Neural crest cell (in vitro differentiated cells): ENCODE results near the gene ENTREP1. TPM values are rescaled to one million over a fixed set of nuclear protein-coding genes. Genes with fewer than 3 reads are reported as not detected.
A peak's percentile ranks its signal among the peaks of the same experiment; 100 is the strongest.
"Not testable (repeated sequence)": the region's sequence is repeated elsewhere in the genome, so short reads cannot be mapped to it uniquely, and the experiment has no call there.

Experiments used
- DNase-seq: peaks from one replicate; pipeline ENCODE4 v3.0.0; 2021; ENCODE audit warnings: low read depth, mixed read lengths, low spot score
- H3K27ac Mint-ChIP-seq: one replicate; pipeline ENCODE4 v1.8.0; 2021; ENCODE audit warnings: mild to moderate bottlenecking, mixed read lengths; ENCODE audit not compliant: unreplicated experiment
- H3K27me3 Mint-ChIP-seq: 2 replicates; pipeline ENCODE4 v1.8.0; 2021; ENCODE audit warnings: low read depth, mild to moderate bottlenecking, mixed read lengths
- H3K36me3 Mint-ChIP-seq: 2 replicates; pipeline ENCODE4 v1.8.0; 2021; ENCODE audit warnings: low read depth, mild to moderate bottlenecking, mixed read lengths
- H3K4me1 Mint-ChIP-seq: 2 replicates; pipeline ENCODE4 v1.8.0; 2021; ENCODE audit warnings: mixed read lengths
- H3K4me3 Mint-ChIP-seq: one replicate; pipeline ENCODE4 v1.8.0; 2021; ENCODE audit warnings: mild to moderate bottlenecking, mixed read lengths
- H3K9me3 Mint-ChIP-seq: 2 replicates; pipeline ENCODE4 v1.8.0; 2021; ENCODE audit warnings: mixed read lengths
- CTCF ChIP-seq: fragments of 200-600 bp; sonication (generic); conservative IDR thresholded peaks from 2 replicates; pipeline ENCODE4 v1.5.0; 2021; ENCODE audit warnings: antibody characterized with exemption, mild to moderate bottlenecking
- total RNA-seq: library from RNA; stranded (reverse); gene quantifications from 2 replicates; pipeline ENCODE4 v1.2.1, GENCODE V29; 2021

Gene ENTREP1
- total RNA-seq, 1 donor from 2014 or later: 0.44 TPM

DNA sequence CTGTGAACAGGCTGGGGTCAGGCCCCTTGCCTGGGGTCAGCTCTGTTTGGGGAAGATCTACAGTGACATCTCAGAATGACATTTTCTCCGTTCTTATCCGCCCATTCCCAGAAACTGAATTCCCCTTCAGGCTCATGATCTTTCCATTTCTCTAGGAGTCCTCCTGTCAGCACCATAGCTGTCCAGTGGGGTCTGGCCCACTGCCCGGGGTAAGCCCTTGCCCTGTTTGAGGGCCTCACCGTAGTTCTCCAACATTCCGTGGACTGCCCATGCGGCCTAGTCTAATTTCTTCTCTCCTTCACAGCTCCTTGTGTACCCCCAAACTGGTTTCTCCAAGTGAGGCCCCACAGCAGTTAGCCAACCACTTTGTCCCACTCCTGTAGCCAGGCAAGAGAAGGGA is 68.4 kb downstream of the ENTREP1 start:
- DNase-seq: no peak
- peak overlapping the region; percentile 67 for H3K27ac Mint-ChIP-seq
- H3K9me3 Mint-ChIP-seq: peaks cover 3% of the 10 kb centered on the region
- peaks cover 41% of the 10 kb centered on the region for H3K4me1 Mint-ChIP-seq
- TF ChIP-seq CTCF: no peak
- H3K4me3 Mint-ChIP-seq: no peak overlapping the region
- H3K36me3 Mint-ChIP-seq: peaks cover 3% of the 10 kb centered on the region
- H3K27me3 Mint-ChIP-seq: no peaks in the 10 kb centered on the region

DNA sequence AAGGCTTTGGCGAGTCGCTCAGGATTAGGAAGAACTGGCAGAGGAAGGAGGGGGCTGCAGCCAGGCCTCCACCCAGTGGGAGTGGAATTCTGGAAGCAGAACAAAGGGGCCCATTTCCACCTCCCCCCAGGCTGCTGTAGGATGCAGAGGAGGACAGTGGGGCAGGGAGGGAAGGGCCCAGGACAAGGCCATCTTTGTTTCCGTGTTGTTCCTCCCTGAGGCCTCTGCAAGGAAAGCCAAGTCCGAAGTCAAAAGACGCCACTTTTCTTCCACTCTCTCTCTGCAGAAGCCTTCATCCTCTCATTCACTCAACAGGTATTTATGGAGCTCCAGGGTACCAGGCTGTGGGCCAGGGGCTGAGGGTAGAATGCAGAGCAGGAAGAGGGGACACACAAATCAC is 70.7 kb downstream of the ENTREP1 start:
- peaks cover 41% of the 10 kb centered on the region for H3K4me1 Mint-ChIP-seq
- H3K27me3 Mint-ChIP-seq: no peaks in the 10 kb centered on the region
- H3K27ac Mint-ChIP-seq: peak overlapping the region; percentile 94
- H3K4me3 Mint-ChIP-seq: peak overlapping the region; percentile 54
- no peak for TF ChIP-seq CTCF
- peaks cover 3% of the 10 kb centered on the region for H3K36me3 Mint-ChIP-seq
- peak; percentile 42 for DNase-seq
- H3K9me3 Mint-ChIP-seq: peaks cover 4% of the 10 kb centered on the region

- no peak for DNase-seq
- peaks cover 5% of the 10 kb centered on the region for H3K9me3 Mint-ChIP-seq
- H3K27ac Mint-ChIP-seq: peak overlapping the region; percentile 54
- H3K36me3 Mint-ChIP-seq: peaks cover 3% of the 10 kb centered on the region
- no peak overlapping the region for H3K4me3 Mint-ChIP-seq
- H3K27me3 Mint-ChIP-seq: no peaks in the 10 kb centered on the region
- H3K4me1 Mint-ChIP-seq: peaks cover 40% of the 10 kb centered on the region
- TF ChIP-seq CTCF: no peak
Observed at GRCh38 chr9:69396759-69397158, 71.7 kb downstream of the ENTREP1 start.

GRCh38 chr9:69397384-69398214 is 72.6 kb downstream of the ENTREP1 start:
- no peaks in the 10 kb centered on the region for H3K36me3 Mint-ChIP-seq
- peaks cover 2% of the 10 kb centered on the region for H3K9me3 Mint-ChIP-seq
- DNase-seq: no peak
- no peak overlapping the region for H3K4me3 Mint-ChIP-seq
- H3K4me1 Mint-ChIP-seq: peaks cover 32% of the 10 kb centered on the region
- no peak for TF ChIP-seq CTCF
- H3K27ac Mint-ChIP-seq: peak overlapping the region; percentile 91
- no peaks in the 10 kb centered on the region for H3K27me3 Mint-ChIP-seq

DNA sequence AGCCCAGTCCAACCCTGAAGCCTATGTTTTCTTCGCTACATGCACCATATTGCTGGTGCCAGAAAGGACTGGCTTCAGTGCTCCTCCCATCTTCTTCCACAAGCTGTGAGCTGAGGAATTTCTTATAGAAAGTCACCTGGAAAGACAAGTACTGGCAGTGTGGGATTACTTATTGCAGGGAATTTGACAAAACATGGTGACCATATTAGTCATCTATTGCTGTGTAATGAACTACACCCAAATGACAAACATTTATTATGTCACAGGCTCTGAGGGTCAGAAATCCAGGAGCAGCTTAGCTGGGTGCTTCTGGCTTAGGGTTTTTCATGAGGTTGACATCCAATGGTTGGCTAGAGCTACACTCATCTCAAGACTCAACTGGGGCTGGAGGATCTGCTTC is 75.5 kb downstream of the ENTREP1 start:
- H3K27ac Mint-ChIP-seq: peak overlapping the region; percentile 88
- no peak for TF ChIP-seq CTCF
- DNase-seq: no peak
- H3K4me3 Mint-ChIP-seq: no peak overlapping the region
- H3K9me3 Mint-ChIP-seq: peaks cover 2% of the 10 kb centered on the region
- H3K4me1 Mint-ChIP-seq: peaks cover 20% of the 10 kb centered on the region
- H3K27me3 Mint-ChIP-seq: no peaks in the 10 kb centered on the region
- no peaks in the 10 kb centered on the region for H3K36me3 Mint-ChIP-seq

- not testable (repeated sequence) for H3K27ac Mint-ChIP-seq, H3K9me3 Mint-ChIP-seq, H3K36me3 Mint-ChIP-seq, H3K27me3 Mint-ChIP-seq, DNase-seq, H3K4me3 Mint-ChIP-seq
- peaks cover 11% of the 10 kb centered on the region for H3K4me1 Mint-ChIP-seq
Observed at GRCh38 chr9:69409936-69410335, 84.9 kb downstream of the ENTREP1 start.
